HL-60 (cell line): ENCODE data around the gene TINAGL1.

Experiments used
- CTCF ChIP-seq: IDR thresholded peaks from one replicate; pipeline ENCODE4 v1.5.1; 2011; ENCODE audit warnings: low read length, control low read depth, inconsistent platforms; ENCODE audit not compliant: insufficient read depth
- GABPA ChIP-seq: IDR thresholded peaks from 2 replicates; pipeline ENCODE4 v1.6.1; 2012; ENCODE audit warnings: low read depth
- POLR2AphosphoS5 ChIP-seq: IDR thresholded peaks from 2 replicates; pipeline ENCODE4 v1.6.1; 2012; ENCODE audit warnings: low read depth
- REST ChIP-seq: IDR thresholded peaks from 2 replicates; pipeline ENCODE4 v1.6.1; 2012; ENCODE audit warnings: low read depth; ENCODE audit not compliant: insufficient replicate concordance
- SPI1 ChIP-seq: IDR thresholded peaks from 2 replicates; pipeline ENCODE4 v1.6.1; 2012; ENCODE audit warnings: low read depth, mild to moderate bottlenecking, borderline replicate concordance

DNA sequence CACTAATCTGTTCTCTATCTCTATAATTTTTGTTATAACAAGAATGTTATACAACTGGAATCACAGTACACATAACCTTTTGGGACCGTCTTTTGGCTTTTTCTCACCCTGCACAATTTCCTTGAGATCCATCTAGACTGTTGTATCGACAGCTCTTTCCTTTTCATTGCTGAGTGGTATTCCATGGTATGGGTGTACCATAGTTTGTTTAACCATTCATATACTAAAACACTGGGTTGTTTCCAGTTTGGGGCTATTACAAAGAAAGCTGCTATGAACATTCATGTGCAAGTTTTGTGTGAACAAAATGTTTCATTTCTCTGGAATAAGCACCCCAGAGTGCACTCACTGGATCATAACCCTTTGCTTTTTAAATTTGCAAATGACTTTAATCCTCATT, 25.8 kb downstream of the TINAGL1 start:
- TF ChIP-seq CTCF (no peak), POLR2AphosphoS5 (no peak), GABPA (no peak), REST (no peak), SPI1 (no peak)
